Mucosa of rectum (tissue), 2 donors: ENCODE results near the gene PTPRD.
"Not testable (repeated sequence)": the region's sequence is repeated elsewhere in the genome, so short reads cannot be mapped to it uniquely, and the experiment has no call there.

ENCODE experiments used
- H3K27ac ChIP-seq, 2 donors: one replicate each; pipeline ENCODE4 v1.7.0; 2013; ENCODE audit warnings: inconsistent platforms in 2 of 2, low read depth in 2 of 2, low read length in 2 of 2
- H3K27me3 ChIP-seq, 2 donors: one replicate each; pipeline ENCODE4 v1.7.0; 2013; ENCODE audit warnings: low read length in 2 of 2; ENCODE audit not compliant: control insufficient read depth in 2 of 2, insufficient read depth in 2 of 2
- H3K36me3 ChIP-seq, 2 donors: one replicate each; pipeline ENCODE4 v1.7.0; 2013; ENCODE audit warnings: low read length in 2 of 2; ENCODE audit not compliant: control insufficient read depth in 2 of 2, insufficient read depth in 2 of 2
- H3K4me1 ChIP-seq, 2 donors: one replicate each; pipeline ENCODE4 v1.7.0; 2013; ENCODE audit warnings: low read length in 2 of 2, mild to moderate bottlenecking in 1 of 2; ENCODE audit not compliant: control insufficient read depth in 2 of 2, insufficient read depth in 2 of 2
- H3K4me3 ChIP-seq, 2 donors: one replicate each; pipeline ENCODE4 v1.7.0; 2013; ENCODE audit warnings: low read length in 2 of 2
- H3K9ac ChIP-seq, 2 donors: one replicate each; pipeline ENCODE4 v1.7.0; 2013; ENCODE audit warnings: low read length in 2 of 2, low read depth in 1 of 2, mild to moderate bottlenecking in 1 of 2
- H3K9me3 ChIP-seq, 2 donors: one replicate each; pipeline ENCODE4 v1.7.0; 2013; ENCODE audit warnings: low read length in 2 of 2; ENCODE audit not compliant: control insufficient read depth in 2 of 2
- donor health status: healthy.
- donor health status: Normal muscosa, but diverticular disease.

Gene PTPRD

GRCh38 chr9:10523164-10523563, 89.6 kb downstream of the PTPRD start:
- H3K36me3 ChIP-seq: no peaks in the 10 kb centered on the region
- H3K27ac ChIP-seq: no peak overlapping the region
- H3K9ac ChIP-seq: no peak overlapping the region
- no peaks in the 10 kb centered on the region for H3K9me3 ChIP-seq
- no peaks in the 10 kb centered on the region for H3K27me3 ChIP-seq
- H3K4me3 ChIP-seq: no peak overlapping the region
- no peaks in the 10 kb centered on the region for H3K4me1 ChIP-seq

DNA sequence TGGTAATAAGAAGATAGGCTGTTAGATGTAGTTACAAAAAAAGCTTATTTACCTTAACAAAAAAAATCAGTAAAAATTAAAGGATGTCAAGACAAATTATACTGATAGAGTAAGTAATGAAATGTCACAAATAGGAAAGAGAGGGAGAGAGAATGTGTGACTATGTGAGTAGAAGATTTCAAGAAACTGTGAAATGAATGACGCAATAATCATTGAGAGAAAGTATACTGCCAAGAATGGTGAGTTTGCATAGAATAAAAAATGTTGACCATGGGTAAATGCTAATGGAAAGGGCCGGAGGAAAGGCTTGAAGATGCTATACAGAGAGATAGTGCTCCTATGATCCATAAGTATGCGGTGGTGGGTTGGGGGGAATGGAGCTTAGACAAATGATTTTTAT, 100.7 kb downstream of the PTPRD start:
- Histone ChIP-seq H3K27ac (no peak overlapping the region), H3K27me3 (no peaks in the 10 kb centered on the region), H3K4me3 (no peak overlapping the region), H3K9me3 (peaks cover 2 to 4% of the 10 kb centered on the region in 2 donors), H3K9ac (no peak overlapping the region), H3K36me3 (no peaks in the 10 kb centered on the region), H3K4me1 (no peaks in the 10 kb centered on the region)

- Histone ChIP-seq H3K27ac (no peak overlapping the region), H3K27me3 (no peaks in the 10 kb centered on the region), H3K4me3 (no peak overlapping the region), H3K9ac (no peak overlapping the region), H3K9me3 (peaks cover 0 to 4% of the 10 kb centered on the region in 2 donors), H3K36me3 (no peaks in the 10 kb centered on the region), H3K4me1 (no peaks in the 10 kb centered on the region)
Observed at GRCh38 chr9:10488937-10489336, 123.9 kb downstream of the PTPRD start.

DNA sequence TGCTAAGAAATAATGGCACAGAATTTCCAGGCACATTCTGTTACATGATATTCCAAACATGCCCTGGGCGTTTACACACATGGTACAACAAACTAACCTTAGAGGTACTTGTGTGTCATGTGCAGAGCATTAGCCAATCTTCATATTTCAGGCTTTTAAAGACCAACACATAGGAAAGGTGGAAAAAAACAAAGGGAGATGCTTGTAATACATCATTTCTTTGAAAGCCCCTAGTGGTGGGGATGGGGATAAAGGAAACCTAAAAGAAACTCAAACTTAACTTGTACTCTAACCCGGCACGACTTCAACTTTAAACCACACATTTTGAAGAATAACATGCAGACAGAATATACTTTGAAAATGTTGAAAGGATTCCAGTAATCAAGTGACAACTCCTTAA, 133.6 kb downstream of the PTPRD start:
- no peaks in the 10 kb centered on the region for H3K36me3 ChIP-seq
- no peaks in the 10 kb centered on the region for H3K4me1 ChIP-seq
- H3K9ac ChIP-seq: no peak overlapping the region
- no peaks in the 10 kb centered on the region for H3K9me3 ChIP-seq
- no peaks in the 10 kb centered on the region for H3K27me3 ChIP-seq
- H3K4me3 ChIP-seq: no peak overlapping the region
- no peak overlapping the region for H3K27ac ChIP-seq

DNA sequence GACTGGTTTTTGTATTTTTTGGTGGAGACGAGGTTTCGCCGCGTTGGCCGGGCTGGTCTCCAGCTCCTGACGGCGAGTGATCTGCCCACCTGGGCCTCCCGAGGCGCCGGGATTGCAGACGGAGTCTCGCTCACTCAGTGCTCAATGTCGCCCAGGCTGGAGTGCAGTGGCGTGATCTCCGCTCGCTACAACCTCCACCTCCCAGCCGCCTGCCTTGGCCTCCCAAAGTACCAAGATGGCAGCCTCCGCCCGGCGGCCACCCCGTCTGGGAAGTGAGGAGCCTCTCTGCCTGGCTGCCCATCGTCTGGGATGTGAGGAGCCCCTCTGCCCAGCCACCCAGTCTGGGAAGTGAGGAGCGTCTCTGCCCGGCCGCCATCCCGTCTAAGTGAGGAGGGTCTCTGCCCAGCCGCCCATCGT, 163.6 kb downstream of the PTPRD start:
- not testable (repeated sequence) for H3K27ac ChIP-seq, H3K27me3 ChIP-seq, H3K9me3 ChIP-seq, H3K36me3 ChIP-seq, H3K9ac ChIP-seq, H3K4me3 ChIP-seq, H3K4me1 ChIP-seq

- H3K9me3 ChIP-seq: no peaks in the 10 kb centered on the region
- no peaks in the 10 kb centered on the region for H3K27me3 ChIP-seq
- H3K36me3 ChIP-seq: no peaks in the 10 kb centered on the region
Observed at GRCh38 chr9:10447036-10447435, 165.8 kb downstream of the PTPRD start.

GRCh38 chr9:10443868-10444204, 169.0 kb downstream of the PTPRD start:
- Histone ChIP-seq H3K27ac (no peak overlapping the region), H3K9me3 (peaks cover 0 to 2% of the 10 kb centered on the region in 2 donors), H3K4me3 (no peak overlapping the region), H3K36me3 (no peaks in the 10 kb centered on the region), H3K27me3 (no peaks in the 10 kb centered on the region), H3K4me1 (no peaks in the 10 kb centered on the region), H3K9ac (no peak overlapping the region)

More at GRCh38 chr9:10447036-10447435, 165.8 kb downstream of the PTPRD start:
- H3K4me3 ChIP-seq: no peak overlapping the region
- no peak overlapping the region for H3K9ac ChIP-seq
- H3K4me1 ChIP-seq: no peaks in the 10 kb centered on the region
- no peak overlapping the region for H3K27ac ChIP-seq

GRCh38 chr9:10443181-10443867, 169.5 kb downstream of the PTPRD start:
- no peak overlapping the region for H3K4me3 ChIP-seq
- H3K9ac ChIP-seq: no peak overlapping the region
- H3K27me3 ChIP-seq: no peaks in the 10 kb centered on the region
- H3K4me1 ChIP-seq: no peaks in the 10 kb centered on the region
- H3K36me3 ChIP-seq: no peaks in the 10 kb centered on the region
- no peak overlapping the region for H3K27ac ChIP-seq
- H3K9me3 ChIP-seq: peaks cover 0 to 2% of the 10 kb centered on the region in 2 donors

DNA sequence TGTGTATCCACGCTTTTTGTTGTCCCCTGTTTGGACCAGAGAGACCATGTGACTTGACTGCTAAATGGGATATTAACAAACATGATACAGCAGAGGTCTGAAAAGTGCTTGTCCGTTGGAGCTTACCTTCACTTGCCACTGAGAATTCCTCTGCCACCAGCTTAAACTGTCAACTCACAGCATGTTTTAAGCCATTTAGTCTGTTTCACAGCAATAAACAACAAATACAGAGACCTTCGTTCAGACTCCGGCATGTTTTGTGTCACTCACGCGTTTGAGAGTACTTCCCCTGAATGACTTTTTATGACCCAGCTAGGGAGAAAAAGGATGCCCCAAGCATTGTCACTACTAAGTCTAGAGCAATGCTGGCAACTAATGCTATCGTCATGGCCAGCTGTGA, 173.8 kb downstream of the PTPRD start:
- H3K4me3 ChIP-seq: no peak overlapping the region
- H3K27me3 ChIP-seq: no peaks in the 10 kb centered on the region
- H3K9me3 ChIP-seq: peaks cover 3 to 4% of the 10 kb centered on the region in 2 donors
- H3K9ac ChIP-seq: no peak overlapping the region
- no peaks in the 10 kb centered on the region for H3K36me3 ChIP-seq
- no peak overlapping the region for H3K27ac ChIP-seq
- no peaks in the 10 kb centered on the region for H3K4me1 ChIP-seq

DNA sequence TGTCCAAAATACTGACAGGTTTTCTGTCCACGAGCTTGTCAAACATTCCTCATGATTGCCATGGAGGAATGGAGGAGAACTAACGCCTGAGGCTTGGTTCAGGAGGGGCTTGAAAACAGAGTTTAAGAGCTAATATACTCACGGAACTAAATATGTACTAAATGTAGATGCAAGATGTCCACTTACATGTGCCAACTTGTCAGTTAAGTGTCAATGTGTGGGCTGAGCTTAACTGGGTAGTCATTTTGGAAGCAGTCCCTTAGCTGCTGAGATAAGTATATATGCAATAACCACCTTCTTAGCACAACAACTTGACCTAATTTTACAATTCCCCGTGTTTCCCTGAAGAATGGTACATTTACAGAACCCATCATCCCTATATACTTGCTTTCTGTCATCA, 176.0 kb downstream of the PTPRD start:
- H3K4me3 ChIP-seq: no peak overlapping the region
- H3K9me3 ChIP-seq: peaks cover 3 to 4% of the 10 kb centered on the region in 2 donors
- no peak overlapping the region for H3K9ac ChIP-seq
- no peaks in the 10 kb centered on the region for H3K36me3 ChIP-seq
- H3K4me1 ChIP-seq: no peaks in the 10 kb centered on the region
- no peaks in the 10 kb centered on the region for H3K27me3 ChIP-seq
- H3K27ac ChIP-seq: no peak overlapping the region

DNA sequence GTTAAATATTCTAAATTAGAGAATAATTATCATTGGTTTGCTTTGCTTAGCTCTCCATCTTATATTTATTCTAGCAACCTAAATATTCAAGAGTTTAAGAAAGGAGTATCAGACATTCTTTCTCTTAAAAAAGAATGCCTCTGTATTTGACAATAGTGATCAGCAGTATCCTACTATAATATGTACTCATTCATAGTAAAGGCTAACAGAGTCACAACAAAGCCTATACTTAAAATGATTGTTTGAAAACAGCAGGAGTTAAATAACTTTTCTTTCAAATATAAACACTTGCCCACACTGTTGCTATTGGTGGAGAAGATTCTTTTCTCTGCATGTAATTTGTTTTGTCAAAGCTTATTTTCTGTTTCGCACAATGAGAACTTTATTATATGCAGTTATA, 178.4 kb downstream of the PTPRD start:
- Histone ChIP-seq H3K36me3 (no peaks in the 10 kb centered on the region), H3K9me3 (peaks cover 3 to 4% of the 10 kb centered on the region in 2 donors), H3K4me1 (no peaks in the 10 kb centered on the region), H3K9ac (no peak overlapping the region), H3K27ac (no peak overlapping the region), H3K27me3 (no peaks in the 10 kb centered on the region), H3K4me3 (no peak overlapping the region)
